Body of pancreas (tissue), 4 donors: ENCODE results near the gene SEPTIN5. TPM values are rescaled to one million over a fixed set of nuclear protein-coding genes. Genes with fewer than 3 reads are reported as not detected.
"Not testable (repeated sequence)": the region's sequence is repeated elsewhere in the genome, so short reads cannot be mapped to it uniquely, and the experiment has no call there.

ENCODE experiments used
- ATAC-seq: fragments of 150-250 bp; one replicate; pipeline ENCODE4 v1.9.1; 2016
- DNase-seq, 4 donors: peaks; one replicate each; pipeline ENCODE4 v3.0.0-alpha.2; 2019
- H3K27ac ChIP-seq, 4 donors: fragments of 200-600 bp; sonication (generic); 1 replicate in 3 of 4; 2 replicates in 1 of 4; pipeline versions ENCODE4 v1.5.1 to v1.6.1; 2016 to 2019; ENCODE audit warnings: mild to moderate bottlenecking in 1 of 4, mixed read lengths in 1 of 4, moderate library complexity in 1 of 4
- H3K27me3 ChIP-seq, 2 donors: fragments of 200-600 bp; sonication (generic); one replicate each; pipeline ENCODE4 v1.6.0; 2016; ENCODE audit warnings: mild to moderate bottlenecking in 1 of 2
- H3K36me3 ChIP-seq, 2 donors: fragments of 200-600 bp; sonication (generic); replicated peaks in 1 of 2; 2 replicates each; pipeline ENCODE4 v1.5.1; 2016; ENCODE audit warnings: low read depth in 2 of 2; ENCODE audit not compliant: insufficient read depth in 1 of 2
- H3K4me1 ChIP-seq: fragments of 200-600 bp; sonication (generic); one replicate; pipeline ENCODE4 v1.6.0; 2016
- H3K4me3 ChIP-seq, 2 donors: fragments of 200-600 bp; sonication (generic); 1 replicate in 1 of 2; 2 replicates in 1 of 2; pipeline ENCODE4 v1.5.1; 2016 to 2019
- H3K9me3 ChIP-seq, 3 donors: fragments of 200-600 bp; sonication (generic); 1 replicate in 2 of 3; 2 replicates in 1 of 3; pipeline ENCODE4 v1.5.1; 2016
- POLR2A ChIP-seq, 3 donors: fragments of 450-650 bp; IDR thresholded peaks; one replicate each; pipeline ENCODE4 v1.6.1; 2016; ENCODE audit warnings: antibody characterized with exemption in 3 of 3, mild to moderate bottlenecking in 2 of 3
- WGBS, 2 donors: methylation state at CpG; one replicate each; pipeline ENCODE4 v1.1.5; 2017; 5-methylcytosine and 5-hydroxymethylcytosine counted together
- intact Hi-C: fragments of 100-400 bp; cut with DNase I; formaldehyde crosslinking; loops from one replicate; pipeline ENCODE4 v1.15.1; 2023
- total RNA-seq, 2 donors: library from RNA; depleted of rRNA; stranded (reverse); fragments of >200 nt; gene quantifications; one replicate each; pipeline ENCODE4 v1.1.0, GENCODE V29; 2016
- TF ChIP-seq, protein P1 (sequence below), 7 experiments: fragments of 450-650 bp in 4 of 7; fragments of 200-600 bp in 3 of 7; sonication (generic) in 3 of 7; IDR thresholded peaks; one replicate each; pipeline ENCODE4 v1.5.1; 2016 to 2019; ENCODE audit warnings: antibody characterized with exemption in 7 of 7

The SEPTIN5 gene
- total RNA-seq, 2 donors from 2014 or later = 15.0 to 15.2 TPM

DNA sequence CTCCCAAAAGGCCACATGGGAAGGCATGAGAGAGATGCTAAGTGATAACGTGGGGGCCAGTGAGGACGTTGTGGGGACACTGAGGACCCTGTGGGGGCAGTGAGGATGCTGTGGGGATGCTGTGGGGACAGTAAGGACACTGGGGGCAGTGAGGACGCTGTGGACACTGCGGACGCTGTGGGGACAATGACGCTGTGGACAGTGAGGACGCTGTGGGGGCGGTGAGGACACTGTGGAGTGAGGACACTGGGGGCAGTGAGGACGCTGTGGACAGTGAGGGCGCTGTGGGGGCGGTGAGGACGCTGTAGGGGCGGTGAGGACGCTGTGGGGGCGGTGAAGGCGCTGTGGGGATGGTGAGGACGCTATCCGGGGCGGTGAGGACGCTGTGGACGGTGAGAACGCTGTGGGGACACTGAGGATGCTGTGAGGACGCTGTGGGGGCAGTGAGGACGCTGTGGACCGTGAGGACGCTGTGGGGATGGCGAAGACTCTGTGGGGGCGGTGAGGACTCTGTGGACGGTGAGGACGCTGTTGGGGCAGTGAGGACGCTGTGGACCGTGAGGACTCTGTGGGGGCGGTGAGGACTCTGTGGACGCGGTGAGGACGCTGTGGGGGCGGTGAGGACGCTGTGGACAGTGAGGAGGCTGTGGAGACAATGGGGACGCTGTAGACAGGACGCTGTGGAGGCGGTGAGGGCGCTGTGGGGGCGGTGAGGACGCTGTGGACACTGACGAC, 10.8 kb downstream of the SEPTIN5 start:
- intact Hi-C loops = no loop called here
- TF ChIP-seq, protein P1, sequence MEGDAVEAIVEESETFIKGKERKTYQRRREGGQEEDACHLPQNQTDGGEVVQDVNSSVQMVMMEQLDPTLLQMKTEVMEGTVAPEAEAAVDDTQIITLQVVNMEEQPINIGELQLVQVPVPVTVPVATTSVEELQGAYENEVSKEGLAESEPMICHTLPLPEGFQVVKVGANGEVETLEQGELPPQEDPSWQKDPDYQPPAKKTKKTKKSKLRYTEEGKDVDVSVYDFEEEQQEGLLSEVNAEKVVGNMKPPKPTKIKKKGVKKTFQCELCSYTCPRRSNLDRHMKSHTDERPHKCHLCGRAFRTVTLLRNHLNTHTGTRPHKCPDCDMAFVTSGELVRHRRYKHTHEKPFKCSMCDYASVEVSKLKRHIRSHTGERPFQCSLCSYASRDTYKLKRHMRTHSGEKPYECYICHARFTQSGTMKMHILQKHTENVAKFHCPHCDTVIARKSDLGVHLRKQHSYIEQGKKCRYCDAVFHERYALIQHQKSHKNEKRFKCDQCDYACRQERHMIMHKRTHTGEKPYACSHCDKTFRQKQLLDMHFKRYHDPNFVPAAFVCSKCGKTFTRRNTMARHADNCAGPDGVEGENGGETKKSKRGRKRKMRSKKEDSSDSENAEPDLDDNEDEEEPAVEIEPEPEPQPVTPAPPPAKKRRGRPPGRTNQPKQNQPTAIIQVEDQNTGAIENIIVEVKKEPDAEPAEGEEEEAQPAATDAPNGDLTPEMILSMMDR (IDR thresholded peaks at IDR 0.05) = no peak
- TF ChIP-seq POLR2A (IDR thresholded peaks at IDR 0.05) = no peak
- Histone ChIP-seq H3K27me3 (peaks cover 0 to 5% of the 10 kb centered on the region in 2 donors), H3K4me1 (peaks cover 31% of the 10 kb centered on the region), H3K4me3 (no peak overlapping the region), H3K36me3 (no peaks in the 10 kb centered on the region), H3K27ac (no peak overlapping the region), H3K9me3 (no peaks in the 10 kb centered on the region)
- 66 to 69% methylated on average over 45 of the region's 45 CpGs for WGBS, 2 donors
- DNase-seq (no peak), ATAC-seq (no peak)

DNA sequence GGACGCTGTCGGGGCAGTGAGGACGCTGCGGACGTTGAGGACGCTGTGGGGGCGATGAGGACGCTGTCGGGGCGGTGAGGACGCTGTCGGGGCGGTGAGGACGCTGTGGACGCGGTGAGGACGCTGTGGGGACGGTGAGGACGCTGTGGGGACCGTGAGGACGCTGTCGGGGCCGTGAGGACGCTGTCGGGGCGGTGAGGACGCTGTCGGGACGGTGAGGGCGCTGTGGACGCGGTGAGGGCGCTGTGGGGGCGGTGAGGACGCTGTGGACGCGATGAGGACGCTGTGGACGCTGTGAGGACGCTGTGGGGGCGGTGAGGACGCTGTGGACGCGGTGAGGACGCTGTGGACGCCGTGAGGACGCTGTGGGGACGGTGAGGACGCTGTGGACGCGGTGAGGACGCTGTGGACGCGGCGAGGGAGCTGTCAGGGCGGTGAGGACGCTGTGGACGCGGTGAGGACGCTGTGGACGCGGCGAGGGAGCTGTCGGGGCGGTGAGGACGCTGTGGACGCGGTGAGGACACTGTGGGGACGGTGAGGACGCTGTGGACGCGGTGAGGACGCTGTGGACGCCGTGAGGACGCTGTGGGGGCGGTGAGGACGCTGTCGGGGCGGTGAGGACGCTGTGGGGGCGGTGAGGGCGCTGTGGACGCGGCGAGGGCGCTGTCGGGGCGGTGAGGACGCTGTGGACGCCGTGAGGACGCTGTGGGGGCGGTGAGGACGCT, 11.9 kb downstream of the SEPTIN5 start:
- H3K36me3 ChIP-seq, DNase-seq, intact Hi-C loops, ATAC-seq, H3K27me3 ChIP-seq, H3K4me3 ChIP-seq, H3K27ac ChIP-seq, H3K9me3 ChIP-seq: not testable (repeated sequence)
- H3K4me1 ChIP-seq = peaks cover 42% of the 10 kb centered on the region
- WGBS, 2 donors = 75 to 83% methylated on average over 94 to 96 of the region's 96 CpGs

DNA sequence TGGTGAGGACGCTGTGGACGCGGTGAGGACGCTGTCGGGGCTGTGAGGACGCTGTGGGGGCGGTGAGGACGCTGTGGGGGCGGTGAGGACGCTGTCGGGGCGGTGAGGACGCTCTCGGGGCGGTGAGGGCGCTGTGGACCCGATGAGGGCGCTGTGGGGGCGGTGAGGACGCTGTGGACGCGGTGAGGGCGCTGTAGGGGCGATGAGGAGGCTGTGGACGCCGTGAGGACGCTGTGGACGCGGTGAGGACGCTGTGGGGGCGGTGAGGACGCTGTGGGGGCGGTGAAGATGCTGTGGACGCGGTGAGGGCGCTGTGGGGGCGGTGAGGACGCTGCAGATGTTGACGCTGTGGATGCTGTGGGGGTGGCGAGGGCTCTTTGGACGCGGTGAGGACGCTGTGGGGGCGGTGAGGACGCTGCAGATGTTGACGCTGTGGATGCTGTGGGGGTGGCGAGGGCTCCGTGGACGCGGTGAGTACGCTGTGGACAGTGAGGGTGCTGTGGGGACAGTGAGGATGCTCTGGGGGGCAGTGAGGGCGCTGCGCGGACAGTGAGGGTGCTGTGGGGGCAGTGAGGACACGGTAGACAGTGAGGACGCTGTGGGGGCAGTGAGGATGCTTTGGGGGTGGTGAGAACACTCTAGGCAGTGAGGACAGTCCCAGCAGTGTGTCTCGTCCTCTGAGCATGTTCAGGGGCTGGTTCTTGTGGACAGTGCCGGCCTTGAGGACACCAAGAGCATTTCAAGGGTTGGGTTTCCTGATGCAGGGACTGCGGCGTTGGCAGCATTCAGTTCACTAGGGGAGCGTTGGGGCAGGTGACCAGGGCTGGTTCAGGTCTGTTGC, 13.2 kb downstream of the SEPTIN5 start:
- H3K36me3 ChIP-seq = no peaks in the 10 kb centered on the region
- H3K9me3 ChIP-seq = no peaks in the 10 kb centered on the region
- no peak overlapping the region for H3K4me3 ChIP-seq
- intact Hi-C loops = no loop called here
- TF ChIP-seq, protein P1 (IDR thresholded peaks at IDR 0.05) = no peak
- no peak for TF ChIP-seq POLR2A (IDR thresholded peaks at IDR 0.05)
- no peak overlapping the region for H3K27ac ChIP-seq
- peaks cover 0 to 5% of the 10 kb centered on the region in 2 donors for H3K27me3 ChIP-seq
- WGBS, 2 donors = 63 to 70% methylated on average over 61 of the region's 61 CpGs
- no peak for ATAC-seq
- no peak for DNase-seq
- peaks cover 41% of the 10 kb centered on the region for H3K4me1 ChIP-seq

DNA sequence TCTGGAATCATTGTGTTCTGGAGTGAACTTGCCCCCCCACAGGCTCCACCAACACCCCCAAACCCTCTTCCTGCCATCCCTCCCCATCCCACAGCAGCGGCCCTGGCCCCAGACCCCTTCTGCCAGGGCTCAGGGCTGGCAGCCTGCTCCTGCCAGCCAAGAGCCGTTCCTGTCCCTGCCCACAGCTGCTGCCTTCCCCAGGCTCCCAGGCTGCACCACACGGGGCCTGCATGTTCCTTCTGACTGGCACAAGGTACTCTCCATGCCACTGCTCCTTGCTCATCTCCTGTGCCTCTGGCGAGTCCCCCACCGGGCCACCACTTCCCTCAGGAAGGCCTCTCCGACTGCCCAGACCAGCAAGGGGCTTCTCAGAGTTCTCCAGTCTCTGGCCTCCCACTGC, 14.0 kb downstream of the SEPTIN5 start:
- H3K9me3 ChIP-seq = no peaks in the 10 kb centered on the region
- ATAC-seq = peak; percentile 54
- H3K27ac ChIP-seq = no peak overlapping the region
- peak; percentile 62 to 85 (median 71) for DNase-seq
- H3K27me3 ChIP-seq = peaks cover 0 to 5% of the 10 kb centered on the region in 2 donors
- H3K36me3 ChIP-seq = no peaks in the 10 kb centered on the region
- H3K4me1 ChIP-seq = peaks cover 33% of the 10 kb centered on the region
- intact Hi-C loops = no loop called here
- TF ChIP-seq, protein P1 (IDR thresholded peaks at IDR 0.05) = no peak
- TF ChIP-seq POLR2A (IDR thresholded peaks at IDR 0.05) = no peak
- 62 to 63% methylated on average over 4 to 6 of the region's 6 CpGs for WGBS, 2 donors
- no peak overlapping the region for H3K4me3 ChIP-seq

DNA sequence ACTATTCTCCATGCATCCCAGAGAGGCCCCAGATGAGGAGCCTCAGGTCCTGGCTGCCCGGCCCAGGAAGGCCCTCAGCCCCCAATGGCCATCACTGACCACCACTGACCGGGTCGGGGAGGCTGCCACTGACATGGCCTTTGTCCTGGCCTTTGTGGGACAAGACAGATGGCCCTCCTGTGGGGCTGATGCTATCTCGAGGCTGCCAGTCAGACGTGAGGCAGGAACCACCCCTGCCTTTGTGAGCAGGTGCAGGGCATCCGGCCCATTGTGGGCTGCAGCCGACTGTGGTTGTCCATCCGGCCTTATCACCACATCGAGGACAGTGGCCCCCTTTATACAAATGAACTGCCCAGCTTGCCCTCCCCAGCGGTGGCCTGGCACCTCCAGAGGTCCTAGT, 14.5 kb downstream of the SEPTIN5 start:
- Histone ChIP-seq H3K4me1 (peaks cover 28% of the 10 kb centered on the region), H3K27me3 (peaks cover 0 to 5% of the 10 kb centered on the region in 2 donors), H3K9me3 (no peaks in the 10 kb centered on the region), H3K27ac (no peak overlapping the region), H3K36me3 (no peaks in the 10 kb centered on the region), H3K4me3 (no peak overlapping the region)
- WGBS, 2 donors = 56% methylated on average over 10 of the region's 10 CpGs; no CpG with 5 or more reads in 1 of the 2 donors
- intact Hi-C loops = no loop called here
- ATAC-seq (no peak), DNase-seq (no peak)
- no peak for TF ChIP-seq POLR2A (IDR thresholded peaks at IDR 0.05)
- TF ChIP-seq, protein P1 (IDR thresholded peaks at IDR 0.05) = no peak
